ENCODE measurements around the gene SPRYD4.

DNA sequence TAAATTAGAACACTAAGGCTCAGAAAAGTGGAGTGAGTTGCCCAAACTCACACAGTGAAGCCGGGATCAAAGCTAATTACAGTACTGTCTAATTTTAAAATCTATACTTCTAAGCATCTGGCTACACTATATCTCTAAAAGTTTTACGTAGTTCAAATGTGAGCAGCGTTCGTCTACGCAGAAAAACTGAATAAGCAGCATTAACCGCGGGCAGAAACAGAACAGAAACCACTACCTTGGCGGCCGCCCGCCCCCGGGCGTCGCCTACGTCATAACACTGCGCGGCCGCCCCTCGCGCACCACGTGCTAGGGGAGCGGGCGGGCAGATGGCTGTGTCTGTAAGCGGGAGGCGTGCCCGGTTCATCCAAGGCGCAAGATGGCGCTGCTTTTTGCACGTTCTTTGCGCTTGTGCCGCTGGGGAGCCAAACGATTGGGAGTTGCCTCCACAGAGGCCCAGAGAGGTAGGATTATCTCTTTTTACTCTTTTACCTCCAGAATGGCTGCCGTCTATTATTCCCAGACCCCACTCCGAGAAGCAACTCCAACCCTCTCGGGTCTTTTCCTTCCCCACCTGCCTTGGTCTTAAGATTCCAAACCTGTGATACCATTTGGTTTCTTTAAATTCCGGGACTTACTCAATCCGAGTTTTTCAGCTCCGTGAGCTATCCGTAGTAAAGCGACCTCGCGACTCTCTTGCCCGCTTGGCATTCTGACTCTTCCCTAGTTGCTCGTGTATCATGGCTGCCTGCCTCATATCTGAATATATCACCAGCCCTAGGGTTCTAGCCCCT lies at the start of gene SPRYD4:
- TF ChIP-seq, protein P1, sequence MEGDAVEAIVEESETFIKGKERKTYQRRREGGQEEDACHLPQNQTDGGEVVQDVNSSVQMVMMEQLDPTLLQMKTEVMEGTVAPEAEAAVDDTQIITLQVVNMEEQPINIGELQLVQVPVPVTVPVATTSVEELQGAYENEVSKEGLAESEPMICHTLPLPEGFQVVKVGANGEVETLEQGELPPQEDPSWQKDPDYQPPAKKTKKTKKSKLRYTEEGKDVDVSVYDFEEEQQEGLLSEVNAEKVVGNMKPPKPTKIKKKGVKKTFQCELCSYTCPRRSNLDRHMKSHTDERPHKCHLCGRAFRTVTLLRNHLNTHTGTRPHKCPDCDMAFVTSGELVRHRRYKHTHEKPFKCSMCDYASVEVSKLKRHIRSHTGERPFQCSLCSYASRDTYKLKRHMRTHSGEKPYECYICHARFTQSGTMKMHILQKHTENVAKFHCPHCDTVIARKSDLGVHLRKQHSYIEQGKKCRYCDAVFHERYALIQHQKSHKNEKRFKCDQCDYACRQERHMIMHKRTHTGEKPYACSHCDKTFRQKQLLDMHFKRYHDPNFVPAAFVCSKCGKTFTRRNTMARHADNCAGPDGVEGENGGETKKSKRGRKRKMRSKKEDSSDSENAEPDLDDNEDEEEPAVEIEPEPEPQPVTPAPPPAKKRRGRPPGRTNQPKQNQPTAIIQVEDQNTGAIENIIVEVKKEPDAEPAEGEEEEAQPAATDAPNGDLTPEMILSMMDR (conservative IDR thresholded peaks at IDR 0.05): peak; percentile 41; the same call in 1 of the 2 replicates
- TF ChIP-seq EZH2 (IDR thresholded peaks at IDR 0.05; ENCODE audit: low read depth): no peak

Data from PC-9 (cell line).